Activated CD4-positive, alpha-beta T cell treated with anti-CD3 and anti-CD28 coated beads, Interleukin-2, Interleukin-4, amounts not matched to agents 100 ng/mL and 50 ng/mL, durations not matched to agents 16 hours and 8 hours (primary cell): ENCODE results near the gene MST1.

Experiments used
- DNase-seq: peaks from one replicate; pipeline ENCODE4 v3.0.0-alpha.2; 2020; ENCODE audit warnings: low spot score

Gene MST1

DNA sequence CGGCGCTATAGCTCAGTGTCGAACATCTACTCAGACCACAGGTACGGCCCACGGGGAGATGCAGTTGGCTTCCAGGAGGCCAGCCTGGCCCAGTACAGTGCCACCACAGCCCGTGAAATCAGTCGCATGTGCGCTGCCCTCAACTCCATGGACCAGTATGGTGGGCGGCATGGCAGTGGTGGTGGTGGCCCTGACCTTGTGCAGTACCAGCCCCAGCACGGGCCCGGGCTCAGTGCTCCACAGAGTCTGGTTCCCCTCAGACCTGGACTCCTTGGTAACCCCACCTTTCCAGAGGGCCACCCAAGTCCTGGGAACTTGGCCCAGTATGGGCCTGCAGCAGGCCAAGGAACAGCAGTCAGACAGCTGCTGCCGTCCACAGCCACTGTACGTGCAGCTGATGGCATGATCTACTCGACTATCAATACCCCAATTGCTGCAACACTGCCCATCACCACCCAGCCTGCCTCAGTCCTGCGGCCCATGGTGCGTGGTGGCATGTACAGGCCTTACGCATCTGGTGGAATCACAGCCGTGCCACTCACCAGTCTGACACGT, 33.5 kb downstream of the MST1 start:
- DNase-seq, result no peak

DNA sequence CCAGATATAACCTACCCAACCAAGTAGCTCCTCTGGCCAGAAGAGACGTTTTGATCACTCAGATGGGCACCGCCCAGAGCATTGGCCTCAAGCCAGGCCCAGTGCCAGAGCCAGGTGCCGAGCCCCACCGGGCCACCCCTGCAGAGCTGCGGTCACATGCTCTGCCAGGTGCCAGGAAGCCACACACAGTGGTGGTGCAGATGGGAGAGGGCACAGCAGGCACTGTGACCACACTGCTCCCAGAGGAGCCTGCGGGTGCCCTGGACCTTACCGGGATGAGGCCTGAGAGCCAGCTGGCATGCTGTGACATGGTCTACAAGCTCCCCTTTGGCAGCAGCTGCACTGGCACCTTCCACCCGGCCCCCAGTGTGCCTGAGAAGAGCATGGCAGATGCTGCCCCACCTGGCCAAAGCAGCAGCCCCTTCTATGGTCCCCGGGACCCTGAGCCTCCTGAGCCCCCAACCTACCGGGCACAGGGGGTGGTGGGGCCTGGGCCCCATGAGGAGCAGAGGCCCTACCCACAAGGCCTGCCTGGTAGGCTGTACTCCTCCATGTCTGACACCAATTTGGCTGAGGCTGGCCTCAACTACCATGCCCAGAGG, 34.2 kb downstream of the MST1 start:
- no peak for DNase-seq

DNA sequence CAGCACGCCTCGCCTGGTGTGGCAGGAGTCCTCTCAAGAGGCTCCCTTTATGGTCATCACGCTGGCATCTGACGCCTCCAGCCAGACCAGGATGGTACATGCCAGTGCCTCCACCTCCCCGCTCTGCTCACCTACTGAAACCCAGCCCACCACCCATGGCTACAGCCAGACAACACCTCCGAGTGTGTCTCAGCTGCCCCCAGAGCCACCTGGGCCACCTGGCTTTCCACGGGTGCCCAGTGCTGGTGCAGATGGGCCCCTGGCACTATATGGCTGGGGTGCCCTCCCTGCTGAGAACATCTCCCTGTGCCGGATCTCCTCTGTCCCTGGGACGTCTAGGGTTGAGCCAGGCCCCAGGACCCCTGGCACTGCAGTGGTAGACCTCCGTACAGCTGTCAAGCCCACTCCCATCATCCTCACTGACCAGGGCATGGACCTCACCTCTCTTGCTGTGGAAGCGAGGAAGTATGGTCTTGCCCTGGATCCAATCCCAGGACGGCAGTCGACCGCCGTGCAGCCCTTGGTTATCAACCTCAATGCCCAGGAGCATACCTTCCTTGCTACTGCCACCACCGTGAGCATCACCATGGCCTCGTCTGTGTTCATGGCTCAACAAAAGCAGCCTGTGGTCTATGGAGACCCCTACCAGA, 35.0 kb downstream of the MST1 start:
- DNase-seq, result no peak

DNA sequence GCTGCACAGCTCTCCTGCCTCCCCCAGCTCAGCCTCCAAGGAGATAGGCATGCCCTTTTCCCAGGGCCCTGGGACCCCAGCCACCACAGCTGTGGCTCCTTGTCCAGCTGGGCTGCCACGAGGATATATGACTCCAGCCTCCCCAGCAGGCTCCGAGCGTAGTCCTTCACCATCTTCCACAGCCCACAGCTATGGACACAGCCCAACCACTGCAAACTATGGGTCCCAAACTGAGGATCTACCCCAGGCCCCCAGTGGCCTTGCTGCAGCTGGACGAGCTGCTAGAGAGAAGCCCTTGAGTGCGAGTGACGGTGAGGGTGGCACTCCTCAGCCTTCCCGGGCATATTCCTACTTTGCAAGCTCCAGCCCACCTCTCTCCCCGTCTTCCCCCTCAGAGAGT, 35.7 kb downstream of the MST1 start:
- no peak for DNase-seq

DNA sequence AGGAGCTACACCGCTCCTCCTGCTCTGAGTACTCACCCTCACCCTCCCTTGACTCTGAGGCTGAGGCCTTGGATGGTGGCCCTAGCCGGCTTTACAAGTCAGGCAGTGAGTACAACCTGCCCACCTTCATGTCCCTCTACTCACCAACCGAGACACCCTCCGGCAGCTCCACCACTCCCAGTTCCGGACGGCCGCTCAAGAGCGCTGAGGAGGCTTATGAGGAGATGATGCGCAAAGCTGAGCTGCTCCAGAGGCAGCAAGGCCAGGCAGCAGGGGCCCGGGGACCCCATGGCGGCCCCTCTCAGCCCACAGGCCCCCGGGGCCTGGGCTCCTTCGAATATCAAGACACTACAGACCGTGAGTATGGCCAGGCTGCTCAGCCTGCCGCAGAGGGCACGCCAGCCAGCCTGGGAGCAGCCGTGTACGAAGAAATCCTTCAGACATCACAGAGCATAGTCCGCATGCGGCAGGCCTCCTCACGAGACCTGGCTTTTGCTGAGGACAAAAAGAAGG, 36.3 kb downstream of the MST1 start:
- no peak for DNase-seq

DNA sequence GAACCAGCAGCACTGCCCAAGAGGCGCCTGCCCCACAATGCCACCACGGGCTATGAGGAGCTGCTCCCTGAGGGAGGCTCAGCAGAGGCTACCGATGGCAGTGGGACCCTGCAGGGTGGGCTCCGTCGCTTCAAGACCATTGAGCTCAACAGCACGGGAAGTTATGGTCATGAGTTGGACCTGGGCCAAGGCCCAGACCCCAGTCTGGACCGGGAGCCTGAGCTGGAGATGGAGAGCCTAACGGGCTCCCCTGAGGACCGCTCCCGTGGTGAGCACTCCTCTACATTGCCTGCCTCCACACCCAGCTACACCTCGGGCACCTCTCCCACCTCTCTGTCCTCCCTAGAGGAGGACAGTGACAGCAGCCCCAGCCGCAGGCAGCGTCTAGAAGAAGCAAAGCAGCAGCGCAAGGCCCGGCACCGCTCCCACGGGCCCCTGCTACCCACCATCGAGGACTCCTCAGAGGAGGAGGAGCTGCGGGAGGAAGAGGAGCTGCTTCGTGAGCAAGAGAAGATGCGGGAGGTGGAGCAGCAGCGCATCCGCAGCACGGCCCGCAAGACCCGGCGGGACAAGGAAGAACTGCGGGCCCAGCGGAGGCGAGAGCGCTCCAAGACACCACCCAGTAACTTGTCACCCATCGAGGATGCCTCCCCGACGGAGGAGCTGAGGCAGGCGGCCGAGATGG, 36.9 kb downstream of the MST1 start:
- no peak for DNase-seq

DNA sequence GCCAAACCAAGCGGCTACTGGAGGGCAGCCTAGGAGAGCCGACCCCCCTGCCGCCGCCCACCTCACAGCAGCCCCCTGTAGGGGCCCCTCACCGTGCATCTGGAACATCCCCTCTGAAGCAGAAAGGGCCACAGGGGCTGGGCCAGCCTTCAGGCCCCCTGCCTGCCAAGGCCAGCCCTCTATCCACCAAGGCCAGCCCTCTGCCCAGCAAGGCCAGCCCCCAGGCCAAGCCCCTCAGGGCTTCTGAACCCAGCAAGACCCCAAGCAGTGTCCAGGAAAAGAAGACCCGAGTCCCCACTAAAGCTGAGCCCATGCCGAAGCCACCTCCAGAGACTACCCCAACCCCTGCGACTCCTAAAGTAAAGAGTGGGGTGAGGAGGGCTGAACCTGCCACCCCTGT, 38.6 kb downstream of the MST1 start:
- DNase-seq, result no peak

DNA sequence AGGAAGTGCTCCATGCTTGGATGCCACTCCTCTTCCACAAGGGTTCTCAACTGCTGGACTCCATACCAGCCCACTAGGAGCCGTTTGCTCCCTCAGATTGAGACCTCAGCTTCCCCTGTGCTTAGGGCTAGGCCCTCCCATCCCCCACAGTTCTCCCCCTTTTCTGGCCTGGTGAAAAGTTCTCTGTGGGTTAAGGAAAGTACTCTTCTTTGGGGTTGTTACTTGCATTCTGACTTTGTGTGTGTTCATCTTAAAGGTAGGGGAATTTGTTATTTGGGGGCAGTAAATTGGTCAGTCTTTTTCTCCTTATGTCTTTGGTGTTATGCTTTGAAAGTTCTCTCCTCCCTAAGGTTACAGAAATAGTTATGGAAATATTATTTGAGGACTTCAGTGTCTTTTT, 39.1 kb downstream of the MST1 start:
- no peak for DNase-seq

DNA sequence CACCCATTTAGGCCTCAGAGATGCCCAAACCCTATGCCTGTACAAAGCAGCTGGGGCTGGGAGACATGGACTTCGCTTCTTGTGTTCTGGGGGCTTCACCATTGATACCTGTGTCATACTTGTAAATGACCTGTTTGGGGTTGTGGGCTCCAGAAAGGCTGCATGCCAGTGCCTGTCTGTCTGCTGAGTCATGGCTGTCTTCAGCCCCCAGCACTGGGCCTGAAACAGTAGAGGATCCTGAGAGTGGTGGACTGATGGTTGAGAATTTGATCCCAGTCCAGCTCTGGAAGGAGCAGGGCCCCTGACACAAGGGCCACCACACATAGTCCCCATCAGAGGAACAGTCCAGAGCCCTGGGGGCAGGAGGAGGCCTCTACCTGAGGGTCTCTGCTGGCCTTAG, 39.7 kb downstream of the MST1 start:
- DNase-seq, result no peak

DNA sequence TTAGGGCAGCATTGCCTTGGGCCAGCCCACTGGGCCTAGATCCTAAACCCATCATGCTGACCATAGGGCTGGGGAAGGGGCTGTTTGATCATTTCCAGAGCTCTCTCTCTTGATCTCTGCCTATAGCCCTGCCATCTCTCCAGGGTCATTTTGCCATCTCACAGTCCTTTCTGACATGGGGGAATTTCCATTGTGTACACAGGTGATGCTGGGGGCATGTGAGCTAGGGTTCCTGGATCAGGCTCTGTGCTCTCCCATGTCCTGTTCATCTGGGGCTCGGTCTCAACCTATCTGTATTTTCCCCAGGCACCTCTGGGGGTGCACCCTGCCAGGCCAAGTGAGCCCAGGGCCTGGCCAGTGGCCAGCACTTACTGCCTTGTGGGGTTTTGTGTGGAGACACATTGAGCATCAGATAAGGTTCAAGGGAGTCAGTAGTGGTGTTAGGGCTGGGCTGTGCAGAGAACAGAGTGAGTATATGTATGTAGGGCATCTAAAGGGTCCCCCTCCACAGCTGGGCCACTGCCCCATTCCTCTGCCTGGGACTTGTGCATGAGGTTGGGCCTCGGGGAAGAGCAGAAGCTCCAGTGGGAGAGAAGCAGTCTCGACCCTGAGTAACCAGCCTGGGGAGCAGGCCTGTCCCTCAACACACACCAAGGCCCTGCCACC, 40.8 kb downstream of the MST1 start:
- DNase-seq, result no peak

DNA sequence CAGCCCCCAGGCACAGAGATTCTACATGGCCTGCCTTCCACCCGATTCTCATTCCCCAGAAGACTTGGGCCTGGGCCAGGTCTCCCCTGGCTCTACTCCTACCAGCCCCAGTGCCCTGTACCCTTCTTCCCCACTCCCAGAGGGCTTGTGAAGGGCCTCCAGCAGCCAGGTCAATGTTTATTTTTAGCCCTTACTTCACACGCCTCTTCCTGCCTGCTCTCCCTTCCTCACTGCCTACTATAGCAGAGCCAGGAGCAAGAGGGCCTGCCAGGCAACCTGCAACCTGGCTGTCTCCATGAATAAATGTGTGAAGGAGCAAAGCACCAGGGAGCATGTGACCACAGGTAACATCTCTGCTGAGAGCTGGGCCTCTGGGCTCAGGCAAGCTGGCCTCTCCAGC, 41.5 kb downstream of the MST1 start:
- DNase-seq, result no peak

DNA sequence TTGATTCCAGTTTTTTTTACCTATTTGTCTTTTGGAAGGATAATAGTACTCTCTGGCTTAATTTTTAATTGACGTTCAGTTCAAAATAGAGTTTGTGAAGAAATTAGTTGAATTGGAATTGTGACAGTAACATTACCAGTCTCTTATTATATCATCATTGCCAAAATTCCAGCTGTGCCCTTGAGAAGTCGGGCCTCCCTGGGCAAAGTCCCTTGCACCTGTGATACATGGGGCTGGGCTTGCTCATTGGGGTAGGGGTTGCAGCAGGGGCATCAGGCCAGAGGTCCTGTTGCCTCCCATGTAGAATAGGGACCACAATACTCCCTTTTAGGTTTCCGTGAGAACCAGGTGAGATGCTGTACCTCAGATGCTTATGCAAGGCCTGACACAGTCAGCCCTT, 43.0 kb downstream of the MST1 start:
- DNase-seq, result no peak

DNA sequence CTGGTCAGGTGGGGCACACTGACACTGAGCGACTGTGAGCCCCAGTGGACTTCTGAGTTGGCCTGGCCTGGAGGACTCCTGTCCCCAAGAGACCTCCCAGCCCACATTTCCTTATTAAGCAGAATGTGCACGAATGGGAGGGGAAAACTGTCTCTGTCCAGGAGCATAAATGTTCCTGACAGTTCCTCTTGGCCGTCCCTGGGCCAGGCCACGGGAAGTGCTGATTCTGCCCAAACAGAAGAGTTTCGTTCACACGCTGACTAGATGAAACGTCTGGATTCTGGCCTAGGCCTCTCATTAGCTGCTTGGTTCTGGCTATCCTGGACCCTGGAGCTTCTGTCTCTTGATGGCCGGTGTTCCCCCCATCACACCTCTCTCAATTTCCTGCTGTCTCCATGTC, 44.6 kb downstream of the MST1 start:
- DNase-seq, result no peak

DNA sequence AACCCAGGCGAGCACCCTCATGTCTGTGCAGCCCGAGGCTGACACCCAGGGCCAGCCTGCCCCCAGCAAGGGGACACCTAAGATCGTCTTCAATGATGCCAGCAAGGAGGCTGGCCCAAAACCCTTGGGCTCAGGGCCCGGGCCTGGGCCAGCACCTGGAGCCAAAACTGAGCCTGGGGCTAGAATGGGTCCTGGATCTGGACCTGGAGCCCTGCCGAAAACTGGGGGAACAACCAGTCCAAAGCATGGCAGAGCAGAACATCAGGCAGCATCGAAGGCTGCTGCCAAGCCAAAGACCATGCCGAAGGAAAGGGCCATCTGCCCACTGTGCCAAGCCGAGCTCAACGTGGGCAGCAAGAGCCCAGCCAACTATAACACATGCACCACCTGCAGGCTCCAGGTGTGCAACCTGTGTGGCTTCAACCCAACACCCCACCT, 46.5 kb downstream of the MST1 start:
- DNase-seq, result no peak

DNA sequence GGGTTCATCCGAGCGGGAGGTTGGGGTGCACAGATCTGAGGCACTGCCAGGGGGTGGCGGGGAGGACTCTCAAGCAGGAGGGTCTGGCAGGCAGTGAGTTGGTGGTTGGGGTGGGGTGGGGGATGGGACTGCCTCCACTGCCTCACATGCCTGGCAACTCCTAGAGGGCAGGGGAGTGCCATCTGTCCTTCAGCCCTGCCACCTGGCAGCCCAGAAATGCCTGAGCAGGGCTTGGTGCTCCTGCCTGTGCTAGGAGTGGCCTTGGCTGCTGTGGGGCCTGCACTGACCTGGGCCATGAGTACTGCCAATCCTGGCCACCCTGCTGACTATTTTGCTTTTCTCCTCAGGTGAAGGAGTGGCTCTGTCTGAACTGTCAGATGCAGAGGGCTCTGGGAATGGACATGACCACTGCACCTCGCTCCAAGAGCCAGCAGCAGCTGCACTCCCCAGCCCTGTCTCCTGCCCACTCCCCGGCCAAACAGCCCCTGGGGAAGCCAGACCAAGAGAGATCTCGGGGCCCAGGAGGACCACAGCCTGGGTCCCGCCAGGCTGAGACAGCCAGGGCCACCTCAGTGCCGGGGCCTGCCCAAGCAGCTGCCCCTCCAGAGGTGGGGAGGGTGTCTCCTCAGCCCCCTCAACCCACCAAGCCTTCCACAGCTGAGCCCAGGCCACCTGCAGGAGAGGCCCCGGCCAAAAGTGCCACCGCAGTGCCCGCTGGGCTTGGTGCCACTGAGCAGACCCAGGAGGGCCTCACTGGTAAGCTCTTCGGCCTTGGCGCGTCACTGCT, 47.2 kb downstream of the MST1 start:
- no peak for DNase-seq

DNA sequence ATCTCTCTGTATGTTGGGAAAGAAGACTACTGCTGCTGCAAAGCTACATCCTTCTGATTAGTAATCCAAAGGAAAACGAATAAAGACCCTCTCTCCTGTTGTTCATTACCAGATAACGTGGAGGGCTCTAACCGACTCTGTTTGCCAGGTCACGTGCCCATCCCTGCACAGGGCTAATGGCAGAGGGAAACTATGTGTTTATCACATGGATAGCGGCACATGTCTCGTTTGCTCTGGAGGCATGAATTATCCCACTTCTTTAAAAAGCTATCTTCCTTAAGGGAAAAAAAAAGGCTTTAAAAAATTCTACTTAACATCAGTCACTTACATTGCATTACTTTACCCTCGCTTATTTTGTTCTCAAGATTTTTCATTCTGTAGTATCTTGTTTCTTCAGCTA, 48.0 kb downstream of the MST1 start:
- DNase-seq, result no peak

DNA sequence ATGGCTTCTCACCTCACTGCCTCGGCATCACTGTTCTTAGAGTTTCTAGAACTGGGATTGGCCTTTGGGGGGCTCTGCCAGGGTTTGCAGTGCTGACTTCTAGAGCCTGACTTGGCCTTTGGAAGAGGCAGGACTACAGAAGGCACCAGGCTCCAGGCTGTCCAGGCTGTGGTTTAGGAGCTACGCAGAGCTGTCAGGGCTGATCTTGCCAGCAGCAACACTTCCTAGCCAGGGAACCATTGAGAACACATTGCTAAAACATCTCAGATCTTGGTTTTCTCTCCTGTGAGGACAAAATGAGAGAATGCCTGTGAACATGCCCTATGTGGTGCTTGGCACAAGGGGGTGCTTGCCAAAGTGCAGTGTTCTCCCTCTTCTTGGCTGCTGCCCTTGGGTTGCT, 49.7 kb downstream of the MST1 start:
- no peak for DNase-seq

DNA sequence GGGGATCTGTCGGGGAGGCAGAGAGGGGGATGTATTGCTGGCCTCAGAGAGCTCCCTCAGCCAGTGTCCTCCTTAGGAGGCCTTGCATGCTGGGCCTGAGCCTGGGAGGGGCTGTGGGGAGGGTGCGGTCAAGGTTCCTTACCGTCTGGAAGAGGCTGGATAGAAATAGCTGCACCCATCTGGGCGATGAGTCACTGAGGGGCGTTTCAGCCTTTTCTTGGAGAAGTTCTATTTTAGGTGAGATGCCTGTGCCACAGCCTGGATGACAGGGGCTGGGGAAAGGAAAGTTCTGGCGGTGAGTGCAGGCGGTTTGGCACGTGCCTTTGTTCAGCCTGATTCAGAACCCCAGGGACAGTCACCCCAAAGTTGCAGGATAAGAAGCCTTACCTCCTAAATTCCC, 50.8 kb downstream of the MST1 start:
- no peak for DNase-seq

DNA sequence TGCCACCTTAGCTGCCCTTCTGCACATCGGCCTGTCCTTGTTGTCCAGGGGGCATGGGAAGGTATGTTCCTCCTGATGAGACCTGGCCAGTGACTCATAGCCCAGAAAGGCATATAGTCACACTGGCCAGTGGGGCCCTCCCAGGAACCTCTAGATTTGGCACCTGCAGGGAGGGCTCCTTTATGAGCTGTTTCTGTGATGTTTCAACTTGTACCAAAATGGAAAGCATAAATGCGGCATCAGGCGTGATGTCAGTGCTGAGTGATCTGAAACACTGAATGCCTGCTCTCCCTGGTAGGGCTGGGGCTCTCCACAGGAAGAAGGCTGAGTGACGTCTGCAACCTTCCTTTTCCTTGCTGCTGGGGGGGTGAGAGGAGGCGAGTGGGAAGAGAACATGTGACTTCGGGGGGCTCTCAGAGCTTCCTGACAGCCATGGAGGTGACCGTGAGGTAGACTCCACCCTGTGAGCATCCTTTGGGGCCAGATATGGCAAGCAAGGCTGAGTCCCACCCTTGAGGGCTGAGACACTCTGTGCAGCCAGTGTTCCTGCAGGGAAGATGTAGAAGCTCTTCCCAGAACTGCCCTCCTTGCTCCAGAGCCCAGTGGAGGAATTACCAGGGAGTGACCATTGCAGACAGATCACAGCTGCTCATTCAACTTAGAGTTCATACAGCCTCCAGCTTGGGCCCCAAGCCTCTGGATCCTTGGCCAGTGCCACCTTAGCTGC, 52.2 kb downstream of the MST1 start:
- peak; percentile 11 for DNase-seq

DNA sequence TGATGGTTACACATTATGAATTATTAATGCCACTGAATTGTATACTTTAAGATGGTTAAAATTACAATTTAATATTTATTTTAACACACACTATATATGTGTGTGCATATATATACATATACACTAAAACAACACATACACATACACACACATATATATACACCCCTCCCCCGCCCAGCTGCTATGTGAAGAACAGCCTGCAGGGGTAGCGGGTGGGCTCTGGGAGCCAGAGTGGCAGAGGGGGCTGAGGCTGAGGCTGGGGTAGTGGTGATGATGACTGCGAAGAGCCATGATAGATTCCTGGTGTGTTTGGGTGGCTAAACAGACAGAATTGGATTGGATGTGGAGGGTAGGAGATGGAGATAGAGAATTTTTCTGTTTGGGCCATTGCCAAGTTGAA, 54.5 kb downstream of the MST1 start:
- DNase-seq, result no peak
